H9 (cell line): ENCODE data around the gene C5orf58. TPM values are rescaled to one million over a fixed set of nuclear protein-coding genes. Genes with fewer than 3 reads are reported as not detected.

ENCODE experiments used
- DNase-seq: peaks from one replicate; pipeline ENCODE4 v3.0.0-alpha.2; 2017
- H2AFZ ChIP-seq: one replicate; pipeline ENCODE4 v1.6.1; 2013; ENCODE audit warnings: mild to moderate bottlenecking, low read length, control low read depth, moderate library complexity
- H2AK5ac ChIP-seq: 2 replicates; pipeline ENCODE4 v1.6.1; 2013; ENCODE audit warnings: low read length, control low read depth, mixed read lengths; ENCODE audit not compliant: insufficient read length
- H2BK120ac ChIP-seq: one replicate; pipeline ENCODE4 v1.6.1; 2013; ENCODE audit warnings: low read depth, mild to moderate bottlenecking, low read length, control low read depth, inconsistent platforms; ENCODE audit not compliant: poor library complexity, severe bottlenecking
- H2BK12ac ChIP-seq: 2 replicates; pipeline ENCODE4 v1.6.1; 2013; ENCODE audit warnings: low read length, control low read depth, mixed read lengths, low read depth; ENCODE audit not compliant: insufficient read length
- H2BK15ac ChIP-seq: 2 replicates; pipeline ENCODE4 v1.6.1; 2013; ENCODE audit warnings: low read depth, low read length, control low read depth
- H2BK20ac ChIP-seq: one replicate; pipeline ENCODE4 v1.6.1; 2013; ENCODE audit warnings: low read depth, mild to moderate bottlenecking, low read length, control low read depth, inconsistent platforms; ENCODE audit not compliant: poor library complexity, severe bottlenecking
- H2BK5ac ChIP-seq: 2 replicates; pipeline ENCODE4 v1.6.1; 2013; ENCODE audit warnings: low read length, control low read depth, mixed read lengths; ENCODE audit not compliant: insufficient read length
- H3K14ac ChIP-seq: 2 replicates; pipeline ENCODE4 v1.6.1; 2013; ENCODE audit warnings: low read length, control low read depth; ENCODE audit not compliant: insufficient read depth
- H3K18ac ChIP-seq: 2 replicates; pipeline ENCODE4 v1.6.1; 2013; ENCODE audit warnings: low read depth, mild to moderate bottlenecking, mixed read lengths, low read length, control low read depth; ENCODE audit not compliant: insufficient read length
- H3K23ac ChIP-seq: 2 replicates; pipeline ENCODE4 v1.6.1; 2013; ENCODE audit warnings: low read length, control low read depth, mixed read lengths, low read depth; ENCODE audit not compliant: insufficient read length
- H3K23me2 ChIP-seq: 2 replicates; pipeline ENCODE4 v1.6.1; 2013; ENCODE audit warnings: low read depth, mild to moderate bottlenecking, mixed read lengths, low read length, control low read depth; ENCODE audit not compliant: insufficient read length, poor library complexity, severe bottlenecking
- H3K27ac ChIP-seq: 2 replicates; pipeline ENCODE4 v1.5.1; 2013; ENCODE audit warnings: low read length, control low read depth, mixed read lengths, low read depth; ENCODE audit not compliant: insufficient read length
- H3K27me3 ChIP-seq: 2 replicates; pipeline ENCODE4 v1.6.1; 2013; ENCODE audit warnings: low read length, control low read depth, inconsistent platforms; ENCODE audit not compliant: insufficient read depth
- H3K4ac ChIP-seq: 2 replicates; pipeline ENCODE4 v1.6.1; 2013; ENCODE audit warnings: low read depth, mild to moderate bottlenecking, control low read depth, inconsistent platforms, low read length, moderate library complexity
- H3K4me1 ChIP-seq: 2 replicates; pipeline ENCODE4 v1.6.1; 2013; ENCODE audit warnings: low read length, control low read depth, inconsistent platforms; ENCODE audit not compliant: insufficient read depth
- H3K4me2 ChIP-seq: 2 replicates; pipeline ENCODE4 v1.6.1; 2013; ENCODE audit warnings: low read length, control low read depth, mixed read lengths; ENCODE audit not compliant: insufficient read length, insufficient read depth
- H3K56ac ChIP-seq: 2 replicates; pipeline ENCODE4 v1.6.1; 2013; ENCODE audit warnings: low read depth, mild to moderate bottlenecking, mixed read lengths, low read length, control low read depth; ENCODE audit not compliant: insufficient read length
- H3K79me1 ChIP-seq: 2 replicates; pipeline ENCODE4 v1.6.1; 2013; ENCODE audit warnings: low read depth, mild to moderate bottlenecking, moderate library complexity, low read length, control low read depth, inconsistent platforms; ENCODE audit not compliant: insufficient read depth, poor library complexity, severe bottlenecking
- H3K79me2 ChIP-seq: 2 replicates; pipeline ENCODE4 v1.6.1; 2013; ENCODE audit warnings: low read length, control low read depth, inconsistent platforms; ENCODE audit not compliant: insufficient read depth
- H3K9ac ChIP-seq: 2 replicates; pipeline ENCODE4 v1.6.1; 2013; ENCODE audit warnings: low read length, control low read depth, mixed read lengths; ENCODE audit not compliant: insufficient read length; ENCODE audit errors: extremely low read depth
- H3K9me3 ChIP-seq: one replicate; pipeline ENCODE4 v1.6.1; 2013; ENCODE audit warnings: low read depth, low read length, inconsistent platforms; ENCODE audit not compliant: control insufficient read depth
- H3T11ph ChIP-seq: one replicate; pipeline ENCODE4 v1.6.1; 2013; ENCODE audit warnings: mild to moderate bottlenecking, low read length, control low read depth, inconsistent platforms
- H4K20me1 ChIP-seq: one replicate; pipeline ENCODE4 v1.6.1; 2013; ENCODE audit not compliant: control insufficient read depth, insufficient read length, insufficient read depth
- H4K5ac ChIP-seq: 2 replicates; pipeline ENCODE4 v1.6.1; 2013; ENCODE audit warnings: low read depth, mild to moderate bottlenecking, mixed read lengths, low read length, control low read depth; ENCODE audit not compliant: insufficient read length
- H4K8ac ChIP-seq: replicated peaks from 2 replicates; pipeline ENCODE4 v1.6.1; 2013; ENCODE audit warnings: low read length, control low read depth, mixed read lengths, low read depth; ENCODE audit not compliant: insufficient read length
- H4K91ac ChIP-seq: 2 replicates; pipeline ENCODE4 v1.6.1; 2013; ENCODE audit warnings: low read depth, mild to moderate bottlenecking, moderate library complexity, mixed read lengths, low read length, control low read depth; ENCODE audit not compliant: insufficient read length
- H3K27ac Mint-ChIP-seq, 3 experiments: 2 replicates in 2 of 3; 3 replicates in 1 of 3; pipeline ENCODE4 v1.8.0; 2020 to 2021; ENCODE audit warnings: mixed read lengths in 3 of 3, mild to moderate bottlenecking in 1 of 3, moderate library complexity in 1 of 3
- H3K27me3 Mint-ChIP-seq: 2 replicates; pipeline ENCODE4 v1.8.0; 2021; ENCODE audit warnings: low read depth, mild to moderate bottlenecking, moderate library complexity, mixed read lengths
- H3K36me3 Mint-ChIP-seq, 3 experiments: 2 replicates in 2 of 3; 3 replicates in 1 of 3; pipeline ENCODE4 v1.8.0; 2020 to 2021; ENCODE audit warnings: low read depth in 3 of 3, mixed read lengths in 3 of 3; ENCODE audit not compliant: insufficient read depth in 1 of 3
- H3K4me1 Mint-ChIP-seq, 2 experiments: 2 replicates each; pipeline ENCODE4 v1.8.0; 2020; ENCODE audit warnings: mixed read lengths in 2 of 2
- H3K4me3 Mint-ChIP-seq, 2 experiments: 2 replicates in 1 of 2; 3 replicates in 1 of 2; pipeline ENCODE4 v1.8.0; 2020 to 2021; ENCODE audit warnings: mild to moderate bottlenecking in 2 of 2, mixed read lengths in 2 of 2, moderate library complexity in 1 of 2
- H3K9me3 Mint-ChIP-seq, 2 experiments: 2 replicates in 1 of 2; 3 replicates in 1 of 2; pipeline ENCODE4 v1.8.0; 2020; ENCODE audit warnings: mild to moderate bottlenecking in 2 of 2, mixed read lengths in 2 of 2, moderate library complexity in 1 of 2
- WGBS: extraction: QIAGEN DNeasy Blood & Tissue Kit; methylation state at CpG from one replicate; pipeline ENCODE4 v1.1.7; 2013; ENCODE audit warnings: missing lambda C conversion rate, low lambda C conversion rate, mixed read lengths; ENCODE audit not compliant: insufficient read length; ENCODE audit errors: extremely low coverage; 5-methylcytosine and 5-hydroxymethylcytosine counted together
- total RNA-seq: library from RNA; stranded (reverse); gene quantifications from 2 replicates; pipeline ENCODE4 v1.2.1, GENCODE V29; 2021
- TF ChIP-seq, protein P1 (sequence below): fragments of 200-600 bp; sonication (generic); conservative IDR thresholded peaks from 3 replicates; pipeline ENCODE4 v1.8.0; 2021; ENCODE audit warnings: antibody characterized with exemption, mild to moderate bottlenecking

Gene C5orf58
- total RNA-seq, 1 experiment from 2014 or later = 0.90 TPM

DNA sequence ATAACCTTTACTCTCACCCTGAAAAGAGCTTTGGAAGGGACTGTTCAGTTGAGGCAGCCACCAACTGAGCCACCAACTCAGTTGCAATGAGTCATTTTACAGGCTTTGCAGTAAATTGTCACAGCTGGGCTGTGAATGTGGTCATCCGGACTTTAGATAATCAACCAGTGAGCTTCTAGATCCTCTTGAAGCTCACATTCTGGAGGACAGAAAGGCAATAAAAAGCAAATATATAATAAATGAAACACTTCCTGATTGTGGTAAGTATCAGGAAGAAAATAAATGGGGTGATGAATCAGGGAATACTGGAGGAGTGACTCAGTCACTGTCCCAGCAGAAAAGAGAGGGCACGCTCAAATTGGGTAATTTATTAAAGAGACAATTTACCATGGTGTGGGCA lies 13.2 kb upstream of the C5orf58 start:
- no peak overlapping the region for H3K27ac ChIP-seq
- H4K5ac ChIP-seq = no peak overlapping the region
- H3K14ac ChIP-seq = no peak overlapping the region
- no peak overlapping the region for H3K56ac ChIP-seq
- Mint-ChIP-seq H3K4me3 (no peak overlapping the region), H3K27ac (no peak overlapping the region), H3K9me3 (no peaks in the 10 kb centered on the region; a peak in 1 of 5 replicates), H3K36me3 (no peaks in the 10 kb centered on the region), H3K4me1 (peaks cover 29 to 31% of the 10 kb centered on the region in 2 experiments), H3K27me3 (peaks cover 3% of the 10 kb centered on the region; the same call in 1 of the 2 replicates)
- H2BK12ac ChIP-seq = no peak overlapping the region
- no peak for DNase-seq
- no peak overlapping the region for H3K4ac ChIP-seq
- no peak overlapping the region for H4K8ac ChIP-seq
- H4K91ac ChIP-seq = no peak overlapping the region
- H2BK20ac ChIP-seq = no peak overlapping the region
- H3K79me1 ChIP-seq = no peaks in the 10 kb centered on the region
- no peaks in the 10 kb centered on the region for H3K23me2 ChIP-seq
- 0 out of 2 replicates have a peak, but pooled peaks cover 2% of the 10 kb centered on the region for H3K27me3 ChIP-seq
- no peaks in the 10 kb centered on the region for H4K20me1 ChIP-seq
- no peaks in the 10 kb centered on the region; the same call in 1 of the 2 replicates for H3K4me1 ChIP-seq
- H3T11ph ChIP-seq = no peak overlapping the region
- TF ChIP-seq, protein P1, sequence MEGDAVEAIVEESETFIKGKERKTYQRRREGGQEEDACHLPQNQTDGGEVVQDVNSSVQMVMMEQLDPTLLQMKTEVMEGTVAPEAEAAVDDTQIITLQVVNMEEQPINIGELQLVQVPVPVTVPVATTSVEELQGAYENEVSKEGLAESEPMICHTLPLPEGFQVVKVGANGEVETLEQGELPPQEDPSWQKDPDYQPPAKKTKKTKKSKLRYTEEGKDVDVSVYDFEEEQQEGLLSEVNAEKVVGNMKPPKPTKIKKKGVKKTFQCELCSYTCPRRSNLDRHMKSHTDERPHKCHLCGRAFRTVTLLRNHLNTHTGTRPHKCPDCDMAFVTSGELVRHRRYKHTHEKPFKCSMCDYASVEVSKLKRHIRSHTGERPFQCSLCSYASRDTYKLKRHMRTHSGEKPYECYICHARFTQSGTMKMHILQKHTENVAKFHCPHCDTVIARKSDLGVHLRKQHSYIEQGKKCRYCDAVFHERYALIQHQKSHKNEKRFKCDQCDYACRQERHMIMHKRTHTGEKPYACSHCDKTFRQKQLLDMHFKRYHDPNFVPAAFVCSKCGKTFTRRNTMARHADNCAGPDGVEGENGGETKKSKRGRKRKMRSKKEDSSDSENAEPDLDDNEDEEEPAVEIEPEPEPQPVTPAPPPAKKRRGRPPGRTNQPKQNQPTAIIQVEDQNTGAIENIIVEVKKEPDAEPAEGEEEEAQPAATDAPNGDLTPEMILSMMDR = no peak
- no peak overlapping the region for H2BK5ac ChIP-seq
- H3K4me2 ChIP-seq = no peak overlapping the region
- H2BK15ac ChIP-seq = no peak overlapping the region
- H2AFZ ChIP-seq = no peak overlapping the region
- no peaks in the 10 kb centered on the region for H3K9me3 ChIP-seq
- H3K18ac ChIP-seq = no peak overlapping the region
- no peak overlapping the region for H3K23ac ChIP-seq
- no peaks in the 10 kb centered on the region for H3K79me2 ChIP-seq
- no CpG with 5 or more reads among the region's 2 CpGs for WGBS
- no peak overlapping the region for H3K9ac ChIP-seq
- no peak overlapping the region for H2BK120ac ChIP-seq
- no peak overlapping the region for H2AK5ac ChIP-seq
